GM21447 (cell line): Measurements from ENCODE around the gene BRD9.
"Not testable (repeated sequence)": the region's sequence is repeated elsewhere in the genome, so short reads cannot be mapped to it uniquely, and the experiment has no call there.

Experiments
- ATAC-seq: cut with Tn5 transposase; IDR thresholded peaks from one replicate; pipeline ENCODE4 v1.9.1; 2021; ENCODE audit not compliant: unreplicated experiment

Gene BRD9

GRCh38 chr5:892394-893136 lies at the start of gene BRD9, which contains the start of gene TRIP13:
BRD9 (minus strand) TSS chr5:892801; CDS start chr5:892657, 144 bp downstream.
TRIP13 (plus strand) TSS chr5:892884; CDS start chr5:892999, 115 bp downstream.
- ATAC-seq, result peak; percentile 93

DNA sequence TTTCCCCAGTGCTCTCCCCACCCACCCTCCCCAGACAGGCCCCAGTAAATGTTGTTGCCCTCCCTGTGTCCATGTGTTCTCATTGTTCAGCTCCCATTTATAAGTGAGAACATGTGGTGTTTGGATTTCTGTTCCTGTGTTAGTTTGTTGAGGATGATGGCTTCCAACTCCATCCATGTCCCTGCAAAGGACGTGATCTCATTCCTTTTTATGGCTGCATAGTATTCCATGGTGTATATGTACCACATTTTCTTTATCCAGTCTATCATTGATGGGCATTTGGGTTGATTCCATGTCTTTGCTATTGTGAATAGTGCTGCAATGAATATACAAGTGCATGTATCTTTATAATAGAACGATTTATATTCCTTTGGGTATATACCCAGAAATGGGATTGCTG lies 48.1 kb upstream of the BRD9 start:
- ATAC-seq, result not testable (repeated sequence)

- no peak for ATAC-seq
Observed at GRCh38 chr5:939368-939767, 46.8 kb upstream of the BRD9 start.

DNA sequence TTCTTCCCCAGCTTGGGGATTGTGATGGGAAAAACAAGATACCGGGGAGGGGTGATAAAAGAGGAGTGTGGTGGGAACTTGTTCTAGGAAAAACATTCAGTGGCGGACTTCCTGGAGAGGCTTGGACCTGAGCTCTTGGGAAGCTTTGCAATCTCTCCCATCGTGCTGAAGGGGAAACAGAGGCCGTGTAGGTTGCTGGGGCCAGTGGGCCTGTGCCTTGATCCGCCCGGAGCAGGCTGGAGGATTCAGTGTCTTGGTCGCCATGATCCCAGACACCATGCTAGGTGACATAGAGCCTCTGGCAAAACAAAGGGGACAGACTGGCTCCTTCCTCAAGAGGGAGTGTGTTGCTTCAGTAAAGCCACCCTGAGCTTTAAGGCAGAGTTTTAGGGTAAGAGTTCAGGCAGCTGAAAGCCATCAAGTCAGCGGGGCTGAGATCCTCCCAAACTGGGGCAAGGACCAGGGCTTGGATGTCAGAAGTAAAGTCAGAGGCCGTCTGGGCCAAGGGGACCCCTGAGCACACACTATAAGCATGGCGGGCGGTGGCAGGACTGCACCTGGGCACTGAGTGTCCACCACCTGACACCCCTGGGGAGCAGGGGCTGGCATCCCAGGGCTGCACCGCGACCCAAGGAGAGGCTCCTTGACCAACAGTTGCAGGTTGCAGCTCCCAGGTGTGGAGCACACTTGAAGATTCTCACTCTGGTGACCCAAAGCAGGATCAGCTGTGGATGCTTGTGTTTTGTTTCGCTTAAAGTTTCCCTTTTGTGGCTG lies 44.7 kb upstream of the BRD9 start:
- ATAC-seq, result no peak

DNA sequence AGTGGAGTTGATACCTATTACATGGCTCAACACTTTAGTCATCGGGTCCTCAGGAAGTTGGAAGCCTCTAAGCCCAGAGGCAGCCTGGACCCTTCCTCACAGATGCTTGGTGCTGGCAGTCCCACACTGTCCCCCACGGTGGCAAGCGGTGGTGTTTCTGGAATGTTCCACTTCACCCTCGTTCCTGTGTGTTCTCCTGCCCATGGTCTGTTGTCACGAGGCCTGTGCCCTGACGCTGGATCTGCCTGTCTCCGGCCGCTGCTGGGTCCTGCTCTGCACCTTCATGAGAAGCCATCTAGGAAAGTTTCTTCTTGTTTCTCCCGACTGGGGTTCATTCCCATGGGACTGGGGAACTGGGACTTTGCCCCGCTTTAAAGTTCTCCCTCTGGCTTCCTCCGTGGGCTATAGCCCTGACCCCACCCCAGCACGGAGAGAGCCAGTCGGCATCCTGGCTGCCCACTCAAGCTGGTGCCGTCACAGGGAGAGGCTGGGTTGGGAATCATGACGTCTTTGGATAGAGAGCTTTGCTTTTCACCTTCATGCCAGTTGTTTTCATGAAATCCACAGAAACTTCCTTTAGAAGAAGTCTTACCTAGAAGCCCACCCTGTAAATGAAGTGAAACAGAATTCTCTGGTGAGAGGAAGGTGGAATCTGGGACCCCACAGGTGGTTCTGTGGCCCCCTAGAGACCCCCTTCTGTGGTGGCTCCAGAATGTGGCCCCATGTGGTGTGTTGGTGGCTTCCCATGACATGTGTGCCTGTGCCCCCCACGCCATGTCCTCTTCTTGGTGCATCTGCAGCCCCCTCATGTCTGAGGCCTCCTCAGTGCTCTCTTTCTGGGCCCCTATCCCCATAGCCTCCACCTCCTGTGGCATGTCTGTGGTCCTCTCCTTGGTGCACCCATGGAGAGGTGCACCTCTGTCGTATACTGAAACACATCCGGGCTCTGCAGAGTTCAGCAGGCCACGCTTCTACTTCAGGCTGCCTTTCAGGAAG lies 43.8 kb upstream of the BRD9 start:
- ATAC-seq, result no peak

GRCh38 chr5:935510-936084 lies 43.0 kb upstream of the BRD9 start:
- no peak for ATAC-seq

- ATAC-seq, result not testable (repeated sequence)
Observed at GRCh38 chr5:934381-934967, 41.9 kb upstream of the BRD9 start.

DNA sequence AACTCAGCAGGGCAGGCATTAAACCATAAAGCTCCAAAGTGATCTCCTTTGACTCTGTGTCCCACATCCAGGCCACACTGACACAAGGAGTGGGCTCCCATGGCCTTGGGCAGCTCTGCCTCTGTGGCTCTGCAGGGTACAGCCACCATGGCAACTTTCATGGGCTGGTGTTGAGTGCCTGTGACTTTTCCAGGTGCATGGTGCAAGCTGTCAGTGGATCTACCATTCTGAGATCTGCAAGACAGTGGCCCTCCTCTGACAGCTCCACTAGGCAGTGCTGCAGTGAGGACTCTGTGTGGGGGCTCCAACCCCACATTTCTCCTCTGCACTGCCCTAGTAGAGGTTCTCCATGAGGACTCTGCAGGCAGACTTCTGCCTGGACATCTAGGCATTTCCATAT lies 41.4 kb upstream of the BRD9 start:
- not testable (repeated sequence) for ATAC-seq

DNA sequence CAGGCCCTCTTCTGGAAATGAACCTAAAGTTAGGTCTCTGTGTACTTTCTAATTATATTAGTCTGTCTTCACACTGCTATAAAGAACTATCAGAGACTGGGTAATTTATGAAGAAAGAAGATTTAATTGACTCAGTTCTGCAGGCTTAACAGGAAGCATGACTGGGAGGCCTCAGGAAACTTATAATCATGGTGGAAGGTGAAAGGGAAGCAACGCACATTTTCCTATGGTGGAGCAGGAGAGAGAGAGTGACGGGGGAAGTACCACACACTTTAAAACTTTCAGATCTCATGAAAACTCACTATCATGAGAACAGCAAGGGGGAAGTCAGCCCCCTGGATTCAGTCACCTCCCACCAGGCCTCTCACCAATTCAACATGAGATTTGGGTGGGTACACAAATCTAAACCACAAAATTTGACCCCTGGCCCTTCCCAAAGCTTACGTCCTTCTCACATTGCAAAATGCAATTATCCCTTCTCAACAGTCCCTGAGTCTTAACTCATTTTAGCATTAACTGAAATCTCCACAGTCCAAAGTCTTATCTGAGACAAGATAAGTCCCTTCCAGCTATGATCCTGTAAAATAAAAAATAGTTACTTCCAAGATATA lies 40.8 kb upstream of the BRD9 start:
- ATAC-seq, result no peak

DNA sequence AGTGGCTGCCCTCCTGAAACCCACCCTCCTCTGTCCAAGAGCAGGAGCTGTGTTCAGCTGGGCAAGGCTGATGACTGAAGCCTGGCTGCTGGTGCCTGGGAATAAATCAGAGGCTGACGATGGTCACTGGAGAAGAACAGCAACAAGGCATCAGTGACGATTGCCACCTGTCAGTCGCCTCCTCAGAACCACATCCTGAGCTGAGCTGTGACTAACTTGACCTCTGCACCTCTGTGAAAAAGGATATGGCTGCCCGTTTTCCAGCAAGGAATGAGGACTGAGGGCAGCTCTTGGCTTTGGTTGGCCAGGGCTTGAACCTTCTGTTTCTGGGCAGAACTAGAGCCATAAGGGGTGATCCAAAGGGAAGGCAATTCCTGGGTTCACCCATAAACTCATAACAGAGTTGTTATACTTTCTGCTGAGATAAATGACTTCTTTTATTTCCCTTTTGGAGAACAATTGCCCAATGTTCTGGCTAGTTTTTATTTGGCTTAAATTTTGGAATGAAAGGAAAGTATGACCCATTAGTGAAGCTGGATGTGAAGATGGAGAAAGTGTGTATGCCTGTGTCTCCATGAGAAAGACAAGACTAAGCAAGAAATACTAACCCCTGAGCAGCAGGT lies 40.1 kb upstream of the BRD9 start:
- no peak for ATAC-seq

DNA sequence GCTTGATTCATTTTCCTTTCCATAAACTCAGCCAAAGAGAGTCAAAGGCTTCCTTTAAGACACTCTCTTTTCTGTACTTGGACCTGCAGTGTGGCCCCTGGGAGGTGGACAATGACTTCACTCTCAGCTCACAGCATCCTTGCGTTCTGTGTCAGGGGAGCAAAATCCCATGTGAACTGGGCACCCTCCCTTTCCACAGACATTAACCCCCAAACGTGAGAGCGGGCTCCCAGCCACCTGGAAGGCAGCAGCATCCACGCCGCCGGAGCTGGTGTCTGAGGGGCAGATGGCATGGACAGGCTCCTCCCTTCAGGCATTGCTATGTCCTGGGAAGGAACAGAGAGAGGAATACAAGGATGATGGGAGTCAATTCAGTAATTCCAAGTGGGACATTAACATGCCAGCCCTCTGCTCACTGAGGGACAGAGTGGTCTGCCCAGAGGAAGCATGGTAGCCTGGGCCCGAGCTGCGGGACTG lies 39.6 kb upstream of the BRD9 start:
- ATAC-seq, result no peak

- no peak for ATAC-seq
Observed at GRCh38 chr5:931570-932145, 39.1 kb upstream of the BRD9 start.

- ATAC-seq, result no peak
Observed at GRCh38 chr5:930866-931265, 38.3 kb upstream of the BRD9 start.

GRCh38 chr5:929596-929995 lies 37.0 kb upstream of the BRD9 start:
- ATAC-seq, result no peak

- not testable (repeated sequence) for ATAC-seq
Observed at GRCh38 chr5:929182-929581, 36.6 kb upstream of the BRD9 start.

DNA sequence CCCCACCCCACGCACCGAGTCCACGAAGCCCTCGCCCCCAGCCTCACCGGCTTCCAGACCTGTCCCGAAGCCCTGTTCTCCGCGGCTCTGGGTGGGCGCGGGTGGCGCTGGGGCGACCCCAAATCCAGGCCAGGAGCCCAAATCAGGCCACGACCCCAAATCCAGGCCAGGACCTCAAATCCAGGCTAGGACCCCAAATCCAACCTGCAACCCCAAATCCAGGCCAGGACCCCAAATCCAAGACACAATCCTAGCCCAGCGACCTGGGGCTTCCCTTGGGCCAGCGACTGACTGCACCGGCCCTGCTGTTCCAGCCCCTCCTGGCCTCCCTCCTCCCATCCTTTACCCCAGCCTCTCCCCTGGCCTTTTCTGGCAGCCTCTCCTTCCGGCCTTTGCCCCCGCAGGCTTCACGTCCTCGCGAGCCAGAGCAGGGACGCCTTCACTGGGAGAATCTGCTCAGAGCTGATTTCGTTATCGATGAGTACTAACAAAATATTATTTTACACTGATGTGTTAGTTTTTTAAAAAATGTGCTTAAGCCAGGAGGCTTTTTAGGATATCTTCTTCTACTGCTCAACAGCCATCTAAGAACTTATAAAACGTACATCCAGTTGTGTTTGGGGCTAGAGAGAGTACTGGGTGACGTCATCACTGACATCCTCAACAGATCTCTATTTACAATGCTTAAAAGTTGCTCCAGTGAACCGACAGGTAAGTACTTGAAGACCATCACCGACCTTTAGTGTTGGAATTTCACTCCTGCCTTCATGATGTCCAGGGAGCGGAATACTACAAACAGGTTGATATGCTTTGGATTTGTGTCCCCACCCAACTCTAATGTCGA lies 34.8 kb upstream of the BRD9 start:
- no peak for ATAC-seq

DNA sequence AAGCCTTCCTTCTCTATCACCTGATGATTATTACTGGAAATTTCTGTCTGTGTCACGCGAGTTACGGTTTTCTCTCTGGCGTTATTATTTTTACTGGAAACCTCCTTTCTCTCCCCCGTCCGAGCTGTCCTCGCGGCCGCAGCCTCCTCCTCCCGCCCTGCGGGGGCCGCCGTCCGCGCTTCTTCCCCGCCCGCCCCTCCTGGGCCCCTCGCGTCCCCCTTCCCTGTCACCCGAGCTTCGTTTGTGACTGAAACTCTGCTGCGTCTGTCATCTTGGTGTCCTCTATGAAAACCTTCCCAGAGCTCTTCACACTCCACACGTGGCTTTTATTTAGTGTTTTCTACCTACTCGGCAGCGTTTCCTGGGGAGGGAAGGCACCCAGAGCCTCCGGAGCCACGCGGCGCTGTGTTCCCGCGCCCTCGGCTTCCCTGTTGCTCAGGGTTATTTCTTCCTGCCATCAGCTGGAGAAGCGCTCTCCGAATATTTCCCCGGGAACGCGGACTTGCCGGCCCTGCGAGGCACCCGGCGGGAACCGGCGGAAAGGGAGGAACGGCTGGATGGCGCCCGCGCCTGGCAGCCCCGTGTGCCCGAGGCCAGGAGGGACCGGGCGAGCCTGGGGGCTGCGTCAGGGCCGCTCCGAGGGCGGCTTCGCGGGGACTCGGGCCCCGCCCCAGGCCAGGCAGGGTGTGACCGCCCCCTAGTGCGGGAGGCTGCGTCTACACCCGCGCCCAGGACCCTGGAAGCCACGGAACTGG lies 34.0 kb upstream of the BRD9 start:
- no peak for ATAC-seq
